ENCODE measurements around the gene CXCL17. TPM values are rescaled to one million over a fixed set of nuclear protein-coding genes. Genes with fewer than 3 reads are reported as not detected.

CXCL17 gene
- total and polyA plus RNA-seq, 2 experiments from 2014 or later, result 0.39 TPM; not detected in 1

GRCh38 chr19:42412227-42412626 lies 30.5 kb downstream of the CXCL17 start (continued):
- TF ChIP-seq, protein P1, sequence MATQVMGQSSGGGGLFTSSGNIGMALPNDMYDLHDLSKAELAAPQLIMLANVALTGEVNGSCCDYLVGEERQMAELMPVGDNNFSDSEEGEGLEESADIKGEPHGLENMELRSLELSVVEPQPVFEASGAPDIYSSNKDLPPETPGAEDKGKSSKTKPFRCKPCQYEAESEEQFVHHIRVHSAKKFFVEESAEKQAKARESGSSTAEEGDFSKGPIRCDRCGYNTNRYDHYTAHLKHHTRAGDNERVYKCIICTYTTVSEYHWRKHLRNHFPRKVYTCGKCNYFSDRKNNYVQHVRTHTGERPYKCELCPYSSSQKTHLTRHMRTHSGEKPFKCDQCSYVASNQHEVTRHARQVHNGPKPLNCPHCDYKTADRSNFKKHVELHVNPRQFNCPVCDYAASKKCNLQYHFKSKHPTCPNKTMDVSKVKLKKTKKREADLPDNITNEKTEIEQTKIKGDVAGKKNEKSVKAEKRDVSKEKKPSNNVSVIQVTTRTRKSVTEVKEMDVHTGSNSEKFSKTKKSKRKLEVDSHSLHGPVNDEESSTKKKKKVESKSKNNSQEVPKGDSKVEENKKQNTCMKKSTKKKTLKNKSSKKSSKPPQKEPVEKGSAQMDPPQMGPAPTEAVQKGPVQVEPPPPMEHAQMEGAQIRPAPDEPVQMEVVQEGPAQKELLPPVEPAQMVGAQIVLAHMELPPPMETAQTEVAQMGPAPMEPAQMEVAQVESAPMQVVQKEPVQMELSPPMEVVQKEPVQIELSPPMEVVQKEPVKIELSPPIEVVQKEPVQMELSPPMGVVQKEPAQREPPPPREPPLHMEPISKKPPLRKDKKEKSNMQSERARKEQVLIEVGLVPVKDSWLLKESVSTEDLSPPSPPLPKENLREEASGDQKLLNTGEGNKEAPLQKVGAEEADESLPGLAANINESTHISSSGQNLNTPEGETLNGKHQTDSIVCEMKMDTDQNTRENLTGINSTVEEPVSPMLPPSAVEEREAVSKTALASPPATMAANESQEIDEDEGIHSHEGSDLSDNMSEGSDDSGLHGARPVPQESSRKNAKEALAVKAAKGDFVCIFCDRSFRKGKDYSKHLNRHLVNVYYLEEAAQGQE (IDR thresholded peaks at IDR 0.05; ENCODE audit: unreplicated experiment), result no peak
- TF ChIP-seq, protein P2, sequence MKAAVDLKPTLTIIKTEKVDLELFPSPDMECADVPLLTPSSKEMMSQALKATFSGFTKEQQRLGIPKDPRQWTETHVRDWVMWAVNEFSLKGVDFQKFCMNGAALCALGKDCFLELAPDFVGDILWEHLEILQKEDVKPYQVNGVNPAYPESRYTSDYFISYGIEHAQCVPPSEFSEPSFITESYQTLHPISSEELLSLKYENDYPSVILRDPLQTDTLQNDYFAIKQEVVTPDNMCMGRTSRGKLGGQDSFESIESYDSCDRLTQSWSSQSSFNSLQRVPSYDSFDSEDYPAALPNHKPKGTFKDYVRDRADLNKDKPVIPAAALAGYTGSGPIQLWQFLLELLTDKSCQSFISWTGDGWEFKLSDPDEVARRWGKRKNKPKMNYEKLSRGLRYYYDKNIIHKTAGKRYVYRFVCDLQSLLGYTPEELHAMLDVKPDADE (IDR thresholded peaks at IDR 0.05), result no peak
- TF ChIP-seq ZNF114 (CRISPR knock-in tag; IDR thresholded peaks at IDR 0.05), result no peak

DNA sequence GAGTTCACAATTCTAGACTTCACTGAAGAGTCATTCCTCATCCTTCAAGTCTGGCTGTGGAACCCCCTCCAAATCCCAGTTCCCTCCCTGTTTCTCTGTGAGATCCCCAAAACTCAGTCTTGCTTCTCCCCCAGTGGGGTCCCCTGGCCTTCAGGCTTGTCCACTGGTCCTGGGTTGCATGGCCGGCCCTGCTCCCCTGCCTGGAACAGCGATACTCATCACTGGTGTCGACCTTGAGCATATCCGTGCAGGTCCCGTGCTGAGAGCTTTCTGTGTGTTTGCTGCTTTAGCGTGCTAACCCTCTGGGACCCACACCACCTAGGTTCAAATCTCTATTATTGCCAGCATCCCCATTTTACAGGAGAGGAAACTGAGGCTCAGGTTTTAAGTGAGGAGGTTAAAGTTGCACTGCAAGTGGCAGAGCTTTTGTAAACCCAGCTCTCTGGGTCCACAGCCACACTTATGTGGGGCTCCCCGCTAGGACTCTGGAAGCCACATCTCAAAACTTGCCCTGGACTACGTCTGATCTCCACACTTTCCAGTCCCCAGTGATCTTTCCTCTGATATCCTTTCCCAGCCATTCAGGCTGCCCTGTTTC lies 31.1 kb downstream of the CXCL17 start:
- no peak overlapping the region for H2AFZ ChIP-seq
- H3K79me2 ChIP-seq (replicated peaks; ENCODE audit: insufficient read depth), result no peaks in the 10 kb centered on the region
- no peaks in the 10 kb centered on the region for H3K36me3 ChIP-seq (ENCODE audit: insufficient read depth)
- no peaks in the 10 kb centered on the region for H3K9me2 ChIP-seq (ENCODE audit: insufficient read depth)
- Mint-ChIP-seq H3K4me1 (peaks cover 18% of the 10 kb centered on the region), H3K9me3 (no peaks in the 10 kb centered on the region; the same call in 1 of the 3 replicates), H3K27me3 (ENCODE audit: insufficient read depth, low read depth, poor library complexity) (peaks cover 67% of the 10 kb centered on the region), H3K4me3 (no peak overlapping the region; the same call in 2 of the 3 replicates), H3K36me3 (ENCODE audit: low read depth) (peaks cover 22% of the 10 kb centered on the region), H3K27ac (no peak overlapping the region)
- ATAC-seq (no peak), DNase-seq (ENCODE audit: low spot score) (no peak)
- no peak overlapping the region for H3K27ac ChIP-seq (ENCODE audit: low read depth)
- H3K27me3 ChIP-seq (ENCODE audit: insufficient read depth), result peaks cover 20% of the 10 kb centered on the region
- H3K4me1 ChIP-seq (ENCODE audit: insufficient read depth), result no peaks in the 10 kb centered on the region
- H3K4me2 ChIP-seq, result no peak overlapping the region
- H4K20me1 ChIP-seq (replicated peaks; ENCODE audit: insufficient read depth), result peaks cover 8% of the 10 kb centered on the region
- no peak overlapping the region for H3K4me3 ChIP-seq
- no peaks in the 10 kb centered on the region for H3F3A ChIP-seq (replicated peaks; ENCODE audit: low read depth)
- TF ChIP-seq ZNF331 (CRISPR knock-in tag; IDR thresholded peaks at IDR 0.05; ENCODE audit: low read depth) (no peak), CREB1 (CRISPR knock-in tag; IDR thresholded peaks at IDR 0.05; ENCODE audit: low read depth) (no peak), STAT1 (IDR thresholded peaks at IDR 0.05; ENCODE audit: unreplicated experiment) (no peak), CTCF (conservative IDR thresholded peaks at IDR 0.05; ENCODE audit: low read depth in 2 of 2) (no peak), ZNF462 (CRISPR knock-in tag; IDR thresholded peaks at IDR 0.05) (no peak), EZH2 (IDR thresholded peaks at IDR 0.05; ENCODE audit: low read depth, unreplicated experiment) (no peak), POLR2AphosphoS5 (IDR thresholded peaks at IDR 0.05; ENCODE audit: low read depth) (no peak), JUNB (IDR thresholded peaks at IDR 0.05; ENCODE audit: unreplicated experiment) (no peak)
- TF ChIP-seq, protein P2 (IDR thresholded peaks at IDR 0.05), result no peak

All from GM23338 (cell line).